Duodenal mucosa (tissue), 2 donors: ENCODE data around the gene GLI1.

Source experiments
- H3K27ac ChIP-seq: one replicate; pipeline ENCODE4 v1.7.0; 2013; ENCODE audit warnings: low read depth, low read length
- H3K27me3 ChIP-seq, 2 donors: one replicate each; pipeline ENCODE4 v1.7.0; 2013; ENCODE audit warnings: low read length in 2 of 2, control low read depth in 1 of 2; ENCODE audit not compliant: insufficient read depth in 2 of 2, control insufficient read depth in 1 of 2
- H3K36me3 ChIP-seq, 2 donors: one replicate each; pipeline ENCODE4 v1.7.0; 2013; ENCODE audit warnings: low read length in 2 of 2, control low read depth in 1 of 2; ENCODE audit not compliant: insufficient read depth in 2 of 2, control insufficient read depth in 1 of 2
- H3K4me1 ChIP-seq, 2 donors: one replicate each; pipeline ENCODE4 v1.7.0; 2013; ENCODE audit warnings: low read length in 2 of 2, control low read depth in 1 of 2; ENCODE audit not compliant: insufficient read depth in 2 of 2, control insufficient read depth in 1 of 2
- H3K4me3 ChIP-seq, 2 donors: one replicate each; pipeline ENCODE4 v1.7.0; 2013; ENCODE audit warnings: low read length in 2 of 2, low read depth in 1 of 2
- H3K9ac ChIP-seq, 2 donors: one replicate each; pipeline ENCODE4 v1.7.0; 2013; ENCODE audit warnings: low read length in 2 of 2, low read depth in 1 of 2
- H3K9me3 ChIP-seq, 2 donors: one replicate each; pipeline ENCODE4 v1.7.0; 2013; ENCODE audit warnings: low read length in 2 of 2, control low read depth in 1 of 2; ENCODE audit not compliant: control insufficient read depth in 1 of 2

The GLI1 gene

DNA sequence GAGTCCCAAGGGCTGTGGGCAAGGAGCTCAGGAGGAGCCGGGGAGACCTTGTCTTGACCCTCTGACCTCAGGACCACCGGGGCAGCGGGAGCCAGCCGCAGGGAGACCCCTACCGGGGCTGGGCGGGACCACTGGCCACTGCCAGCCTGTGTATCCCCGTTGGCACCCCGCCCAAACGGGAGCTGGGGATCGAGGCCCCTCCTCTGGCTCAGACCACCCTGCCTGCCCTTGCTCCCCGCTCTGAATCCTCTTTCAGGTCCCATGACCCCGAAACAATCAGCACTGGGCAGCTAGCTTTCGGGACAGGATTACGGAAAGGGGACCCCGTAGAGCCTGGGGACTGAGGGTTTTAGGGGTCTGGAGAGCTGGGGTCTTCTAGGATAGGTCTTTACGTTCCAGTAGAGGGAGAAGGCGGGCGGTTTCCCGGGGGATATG, 1.3 kb downstream of the GLI1 start:
- H3K27me3 ChIP-seq, result peaks cover 5 to 13% of the 10 kb centered on the region in 2 donors
- no peaks in the 10 kb centered on the region for H3K9me3 ChIP-seq
- H3K36me3 ChIP-seq, result no peaks in the 10 kb centered on the region
- peaks cover 15 to 33% of the 10 kb centered on the region in 2 donors for H3K4me1 ChIP-seq
- peak overlapping the region; percentile 0 for H3K27ac ChIP-seq
- H3K9ac ChIP-seq, result peak overlapping the region; percentile 38 to 52
- peak overlapping the region; percentile 62 to 85 for H3K4me3 ChIP-seq

DNA sequence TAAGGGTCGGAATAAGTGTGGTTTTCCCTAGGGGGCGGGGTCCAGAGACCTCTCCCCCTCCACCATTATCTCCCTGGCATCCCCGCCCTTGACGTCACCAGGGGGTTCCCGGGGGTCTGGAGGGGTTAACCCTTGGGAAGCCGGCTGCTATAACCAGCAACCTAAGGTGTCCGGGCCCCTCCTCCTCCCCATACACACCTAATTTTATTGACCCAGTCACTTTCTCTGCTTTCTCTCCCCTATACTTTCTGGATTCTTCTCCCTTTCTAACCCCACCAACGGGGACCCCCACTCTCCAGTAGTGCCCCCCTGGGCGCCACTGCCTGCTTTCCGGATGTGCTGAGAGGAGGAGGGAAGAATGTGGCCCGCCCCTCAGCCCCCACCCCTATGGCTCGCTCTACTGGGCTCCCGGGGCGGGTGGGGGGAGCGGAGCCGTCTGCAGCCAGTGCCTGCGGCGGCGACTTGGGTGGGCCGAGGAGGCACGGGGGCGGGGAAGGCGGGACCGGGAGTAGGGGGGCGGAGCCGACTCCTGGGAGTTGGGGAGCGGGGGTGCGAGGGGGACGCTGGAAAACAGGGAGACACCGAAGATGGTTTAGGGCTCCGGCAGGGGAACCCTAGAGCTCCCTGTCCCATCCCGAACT, 1.8 kb downstream of the GLI1 start:
- Histone ChIP-seq H3K4me1 (peaks cover 11 to 30% of the 10 kb centered on the region in 2 donors), H3K27me3 (peaks cover 5 to 13% of the 10 kb centered on the region in 2 donors), H3K4me3 (peak overlapping the region; percentile 79 to 85), H3K36me3 (no peaks in the 10 kb centered on the region), H3K9me3 (no peaks in the 10 kb centered on the region), H3K9ac (peak overlapping the region; percentile 62 to 64), H3K27ac (peak overlapping the region; percentile 48)

DNA sequence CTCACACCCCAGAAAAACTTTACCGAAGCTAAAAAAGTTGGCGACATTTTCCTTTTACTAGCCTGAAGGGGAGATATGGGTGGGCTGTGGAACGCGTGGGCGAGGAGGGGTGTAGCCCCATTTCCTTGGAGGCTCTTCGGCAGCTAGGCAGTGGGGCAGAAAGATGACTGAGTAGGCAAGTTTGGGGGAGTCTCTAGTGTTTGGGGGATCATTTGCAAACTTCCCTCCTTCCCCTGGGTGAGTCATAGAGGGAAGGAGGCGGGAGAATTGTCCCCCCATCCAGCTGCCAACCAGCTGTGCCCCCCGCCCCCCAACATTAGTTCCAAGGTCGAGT, 2.3 kb downstream of the GLI1 start:
- Histone ChIP-seq H3K27ac (peak overlapping the region; percentile 48), H3K9me3 (no peaks in the 10 kb centered on the region), H3K4me3 (peak overlapping the region; percentile 79 to 85), H3K27me3 (peaks cover 5 to 13% of the 10 kb centered on the region in 2 donors), H3K36me3 (no peaks in the 10 kb centered on the region), H3K4me1 (peaks cover 11 to 30% of the 10 kb centered on the region in 2 donors), H3K9ac (peak overlapping the region; percentile 62 to 64)

DNA sequence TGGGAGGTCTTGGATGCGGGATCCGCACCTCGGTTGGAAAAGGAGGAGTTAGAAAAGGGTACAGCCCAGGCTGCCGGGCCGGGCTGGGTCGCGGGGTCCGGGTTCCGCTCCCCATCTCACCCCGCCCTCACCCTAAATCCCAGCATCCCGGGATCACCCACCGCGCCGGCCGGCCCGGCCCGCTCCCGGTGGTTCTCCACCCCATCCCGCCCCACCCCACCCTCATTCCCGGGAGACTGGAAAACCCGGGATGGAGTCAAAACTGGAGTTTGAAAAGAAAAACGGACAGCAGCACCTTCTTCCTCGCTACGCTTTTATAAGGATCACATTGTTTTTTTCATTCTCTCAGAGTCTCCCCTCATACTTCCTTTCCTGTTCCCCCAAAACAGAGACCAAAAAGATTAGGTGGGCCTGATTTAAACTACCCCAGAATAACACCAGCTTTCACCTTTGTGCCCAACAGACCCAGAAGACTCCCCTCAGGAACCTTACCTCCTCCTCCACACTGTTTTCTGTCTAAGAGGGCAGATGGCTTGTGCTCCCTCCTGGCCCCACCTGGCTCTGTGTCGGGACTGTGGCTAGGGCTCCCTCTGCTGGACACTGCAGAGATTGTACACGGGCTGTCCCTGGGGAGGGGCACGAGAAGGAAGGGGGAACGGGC, 2.8 kb downstream of the GLI1 start:
- peak overlapping the region; percentile 79 to 85 for H3K4me3 ChIP-seq
- H3K36me3 ChIP-seq, result no peaks in the 10 kb centered on the region
- H3K27me3 ChIP-seq, result peaks cover 5 to 13% of the 10 kb centered on the region in 2 donors
- peak overlapping the region; percentile 38 to 63 for H3K9ac ChIP-seq
- no peaks in the 10 kb centered on the region for H3K9me3 ChIP-seq
- peak overlapping the region; percentile 73 for H3K27ac ChIP-seq
- H3K4me1 ChIP-seq, result peaks cover 11 to 30% of the 10 kb centered on the region in 2 donors

DNA sequence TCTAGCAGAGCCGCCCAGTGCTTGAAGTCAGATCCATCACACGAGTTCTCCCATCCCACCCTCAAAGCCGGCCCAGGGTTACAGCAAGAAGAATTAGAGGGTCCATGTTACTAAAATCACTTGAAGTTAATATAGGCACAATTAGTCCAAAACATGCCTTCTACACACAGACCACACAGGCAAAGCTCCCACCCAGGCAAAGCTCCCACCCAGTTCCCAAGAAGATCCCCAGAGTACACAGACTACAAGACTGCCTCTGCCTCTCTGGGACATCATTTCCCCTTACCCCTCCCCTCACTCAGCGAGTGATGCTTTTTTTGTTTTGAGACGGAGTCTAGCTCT, 3.3 kb downstream of the GLI1 start:
- peak overlapping the region in 1 of 2 donors; percentile 63 for H3K9ac ChIP-seq
- peaks cover 11 to 30% of the 10 kb centered on the region in 2 donors for H3K4me1 ChIP-seq
- H3K36me3 ChIP-seq, result no peaks in the 10 kb centered on the region
- H3K27ac ChIP-seq, result no peak overlapping the region
- peak overlapping the region; percentile 79 to 85 for H3K4me3 ChIP-seq
- no peaks in the 10 kb centered on the region for H3K9me3 ChIP-seq
- peaks cover 5 to 13% of the 10 kb centered on the region in 2 donors for H3K27me3 ChIP-seq

DNA sequence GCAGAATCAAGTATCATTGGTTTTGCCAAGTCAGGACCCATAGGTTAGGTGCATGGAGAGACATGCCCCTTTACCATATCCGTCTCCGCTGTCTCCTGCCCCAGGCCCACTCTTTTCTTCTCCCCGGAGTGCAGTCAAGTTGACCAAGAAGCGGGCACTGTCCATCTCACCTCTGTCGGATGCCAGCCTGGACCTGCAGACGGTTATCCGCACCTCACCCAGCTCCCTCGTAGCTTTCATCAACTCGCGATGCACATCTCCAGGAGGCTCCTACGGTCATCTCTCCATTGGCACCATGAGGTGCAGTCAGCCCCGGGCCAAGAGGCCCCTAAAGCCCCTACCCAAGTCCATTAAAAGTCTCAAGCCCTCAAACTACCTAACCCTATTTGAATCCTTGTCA, 5.0 kb downstream of the GLI1 start:
- no peak overlapping the region for H3K9ac ChIP-seq
- no peaks in the 10 kb centered on the region for H3K9me3 ChIP-seq
- H3K4me3 ChIP-seq, result no peak overlapping the region
- H3K27me3 ChIP-seq, result peaks cover 5 to 13% of the 10 kb centered on the region in 2 donors
- H3K27ac ChIP-seq, result no peak overlapping the region
- peaks cover 9 to 21% of the 10 kb centered on the region in 2 donors for H3K4me1 ChIP-seq
- peaks cover 0 to 5% of the 10 kb centered on the region in 2 donors for H3K36me3 ChIP-seq

DNA sequence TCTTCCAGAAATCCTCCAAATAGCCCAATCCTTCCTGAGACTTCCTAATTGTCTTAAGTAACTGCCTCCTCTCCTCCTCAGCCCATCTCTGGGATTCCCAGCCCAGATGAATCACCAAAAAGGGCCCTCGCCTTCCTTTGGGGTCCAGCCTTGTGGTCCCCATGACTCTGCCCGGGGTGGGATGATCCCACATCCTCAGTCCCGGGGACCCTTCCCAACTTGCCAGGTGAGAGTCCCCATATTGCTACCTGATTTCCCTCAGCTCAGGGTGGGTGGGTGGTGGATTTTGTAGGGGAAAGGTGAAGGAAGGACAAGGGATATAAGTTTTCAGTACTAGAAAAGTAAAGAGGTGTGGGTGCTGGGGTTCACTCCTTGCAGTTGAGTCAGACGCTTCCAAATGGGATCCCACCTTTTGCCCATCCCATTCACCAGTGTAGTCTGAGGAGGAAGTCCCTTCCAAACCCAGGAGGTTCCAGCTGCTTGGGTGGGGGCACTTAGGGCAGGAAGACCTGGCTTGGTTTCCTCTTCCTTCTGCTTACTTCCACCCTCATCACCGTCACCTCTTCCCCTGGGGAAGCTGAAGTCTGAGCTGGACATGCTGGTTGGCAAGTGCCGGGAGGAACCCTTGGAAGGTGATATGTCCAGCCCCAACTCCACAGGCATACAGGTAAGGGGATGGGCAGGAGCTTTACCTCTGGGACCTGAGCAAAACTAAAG, 5.6 kb downstream of the GLI1 start:
- no peak overlapping the region for H3K27ac ChIP-seq
- H3K36me3 ChIP-seq, result peaks cover 0 to 7% of the 10 kb centered on the region in 2 donors
- H3K27me3 ChIP-seq, result peaks cover 5 to 12% of the 10 kb centered on the region in 2 donors
- H3K9ac ChIP-seq, result no peak overlapping the region
- no peak overlapping the region for H3K4me3 ChIP-seq
- no peaks in the 10 kb centered on the region for H3K9me3 ChIP-seq
- H3K4me1 ChIP-seq, result peaks cover 16 to 25% of the 10 kb centered on the region in 2 donors

DNA sequence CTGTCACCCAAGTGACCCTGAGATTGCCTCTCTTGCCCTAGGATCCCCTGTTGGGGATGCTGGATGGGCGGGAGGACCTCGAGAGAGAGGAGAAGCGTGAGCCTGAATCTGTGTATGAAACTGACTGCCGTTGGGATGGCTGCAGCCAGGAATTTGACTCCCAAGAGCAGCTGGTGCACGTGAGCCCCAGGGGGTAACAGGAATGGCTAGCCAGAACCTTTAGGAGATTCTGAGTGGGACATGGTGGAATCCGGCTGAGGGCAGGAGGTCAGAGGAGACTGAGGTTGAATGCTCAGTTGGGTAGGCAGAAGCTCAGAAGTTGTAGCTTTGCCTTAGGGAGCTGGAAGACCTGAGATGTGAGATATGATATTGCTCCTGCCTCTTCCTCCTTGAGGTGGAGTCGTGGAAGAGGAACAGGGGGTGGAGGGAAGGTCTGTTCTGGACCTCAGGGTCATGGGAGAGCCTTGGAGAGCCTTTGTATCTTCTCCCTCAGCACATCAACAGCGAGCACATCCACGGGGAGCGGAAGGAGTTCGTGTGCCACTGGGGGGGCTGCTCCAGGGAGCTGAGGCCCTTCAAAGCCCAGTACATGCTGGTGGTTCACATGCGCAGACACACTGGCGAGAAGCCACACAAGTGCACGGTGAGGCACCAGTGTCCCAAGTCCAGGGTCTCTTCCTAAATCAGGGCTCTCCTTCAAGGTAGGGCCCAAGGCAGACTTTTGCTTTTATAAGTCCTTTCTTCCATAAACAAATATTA, 6.3 kb downstream of the GLI1 start:
- Histone ChIP-seq H3K36me3 (peaks cover under 1 to 15% of the 10 kb centered on the region in 2 donors), H3K4me1 (peaks cover 20 to 25% of the 10 kb centered on the region in 2 donors), H3K4me3 (no peak overlapping the region), H3K27me3 (peaks cover 1 to 5% of the 10 kb centered on the region in 2 donors), H3K9me3 (no peaks in the 10 kb centered on the region), H3K27ac (no peak overlapping the region), H3K9ac (no peak overlapping the region)

DNA sequence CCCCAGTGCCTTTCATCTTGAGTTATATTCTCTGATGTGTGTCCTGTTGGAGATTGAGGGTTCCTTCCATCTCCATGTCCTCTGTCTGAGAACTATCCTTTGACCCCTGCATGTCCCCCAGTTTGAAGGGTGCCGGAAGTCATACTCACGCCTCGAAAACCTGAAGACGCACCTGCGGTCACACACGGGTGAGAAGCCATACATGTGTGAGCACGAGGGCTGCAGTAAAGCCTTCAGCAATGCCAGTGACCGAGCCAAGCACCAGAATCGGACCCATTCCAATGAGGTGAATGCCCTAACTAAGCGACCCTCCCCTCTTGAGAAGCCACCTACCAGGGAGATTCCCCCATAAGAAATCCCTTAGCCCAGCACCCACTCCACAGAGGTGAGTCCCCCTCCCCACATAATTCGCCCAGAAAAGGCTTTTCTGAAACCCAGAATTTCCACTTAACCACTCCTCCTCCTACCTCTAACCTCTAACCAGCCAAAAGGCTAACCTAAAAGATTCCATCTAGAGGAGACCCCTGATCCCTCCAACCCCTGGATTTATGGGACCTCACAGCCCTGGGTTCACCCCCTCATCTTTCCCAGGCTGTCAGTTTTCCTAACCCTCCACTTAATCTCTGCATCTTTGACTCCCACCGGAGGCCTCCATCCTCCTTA, 7.8 kb downstream of the GLI1 start:
- Histone ChIP-seq H3K36me3 (peaks cover 2 to 21% of the 10 kb centered on the region in 2 donors), H3K9ac (no peak overlapping the region), H3K9me3 (no peaks in the 10 kb centered on the region), H3K27me3 (no peaks in the 10 kb centered on the region), H3K27ac (no peak overlapping the region), H3K4me1 (peaks cover 29% of the 10 kb centered on the region in 2 donors), H3K4me3 (no peak overlapping the region)
